Keratinocyte (primary cell): ENCODE measurements around the gene ARHGAP32.

ENCODE experiments used
- EZH2 ChIP-seq: IDR thresholded peaks from one replicate; pipeline ENCODE4 v1.6.1; 2012; ENCODE audit warnings: inconsistent platforms, mild to moderate bottlenecking, low read length, moderate library complexity
- TF ChIP-seq, protein P1 (sequence below), 3 experiments: IDR thresholded peaks in 1 of 3; conservative IDR thresholded peaks in 1 of 3; optimal IDR thresholded peaks in 1 of 3; 2 replicates in 2 of 3; 3 replicates in 1 of 3; pipeline versions ENCODE3 to v1.5.1; 2011; ENCODE audit warnings: low read length in 3 of 3, mild to moderate bottlenecking in 3 of 3, moderate library complexity in 2 of 3, control low read depth in 1 of 3, inconsistent platforms in 1 of 3; ENCODE audit not compliant: insufficient read depth in 2 of 3; ENCODE audit errors: extremely low read depth in 1 of 3

DNA sequence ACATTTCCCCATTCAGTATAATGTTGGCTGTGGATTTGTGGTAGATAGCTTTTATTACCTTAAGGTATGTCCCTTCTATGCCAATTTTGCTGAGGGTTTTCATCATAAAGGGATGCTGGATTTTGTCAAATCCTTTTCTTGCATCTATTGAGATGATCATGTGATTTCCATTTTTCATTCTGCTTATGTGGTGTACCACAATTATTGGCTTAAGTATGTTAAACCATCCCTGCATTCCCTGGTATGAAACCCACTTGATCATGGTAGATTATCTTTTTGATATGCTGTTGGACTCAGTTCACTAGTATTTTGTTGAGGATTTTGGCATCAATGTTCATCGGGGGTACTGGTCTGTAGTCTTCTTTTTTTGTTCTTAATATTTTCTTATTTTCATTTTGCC is 44.7 kb upstream of the ARHGAP32 start:
- TF ChIP-seq, protein P1, sequence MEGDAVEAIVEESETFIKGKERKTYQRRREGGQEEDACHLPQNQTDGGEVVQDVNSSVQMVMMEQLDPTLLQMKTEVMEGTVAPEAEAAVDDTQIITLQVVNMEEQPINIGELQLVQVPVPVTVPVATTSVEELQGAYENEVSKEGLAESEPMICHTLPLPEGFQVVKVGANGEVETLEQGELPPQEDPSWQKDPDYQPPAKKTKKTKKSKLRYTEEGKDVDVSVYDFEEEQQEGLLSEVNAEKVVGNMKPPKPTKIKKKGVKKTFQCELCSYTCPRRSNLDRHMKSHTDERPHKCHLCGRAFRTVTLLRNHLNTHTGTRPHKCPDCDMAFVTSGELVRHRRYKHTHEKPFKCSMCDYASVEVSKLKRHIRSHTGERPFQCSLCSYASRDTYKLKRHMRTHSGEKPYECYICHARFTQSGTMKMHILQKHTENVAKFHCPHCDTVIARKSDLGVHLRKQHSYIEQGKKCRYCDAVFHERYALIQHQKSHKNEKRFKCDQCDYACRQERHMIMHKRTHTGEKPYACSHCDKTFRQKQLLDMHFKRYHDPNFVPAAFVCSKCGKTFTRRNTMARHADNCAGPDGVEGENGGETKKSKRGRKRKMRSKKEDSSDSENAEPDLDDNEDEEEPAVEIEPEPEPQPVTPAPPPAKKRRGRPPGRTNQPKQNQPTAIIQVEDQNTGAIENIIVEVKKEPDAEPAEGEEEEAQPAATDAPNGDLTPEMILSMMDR (optimal IDR thresholded peaks at IDR 0.05 in 1 of 3, IDR thresholded peaks at IDR 0.05 in 1 of 3, conservative IDR thresholded peaks at IDR 0.05 in 1 of 3; ENCODE audit: extremely low read depth in 1 of 3, insufficient read depth in 2 of 3, low read length in 3 of 3) = no peak
- TF ChIP-seq EZH2 = no peak
